HG03039 (cell line): Measurements from ENCODE around the gene OTP.
A peak's percentile ranks its signal among the peaks of the same experiment; 100 is the strongest.

ENCODE experiments used
- ATAC-seq: cut with Tn5 transposase; IDR thresholded peaks from one replicate; pipeline ENCODE4 v1.9.1; 2021; ENCODE audit warnings: mild to moderate bottlenecking, moderate library complexity; ENCODE audit not compliant: unreplicated experiment

OTP gene

DNA sequence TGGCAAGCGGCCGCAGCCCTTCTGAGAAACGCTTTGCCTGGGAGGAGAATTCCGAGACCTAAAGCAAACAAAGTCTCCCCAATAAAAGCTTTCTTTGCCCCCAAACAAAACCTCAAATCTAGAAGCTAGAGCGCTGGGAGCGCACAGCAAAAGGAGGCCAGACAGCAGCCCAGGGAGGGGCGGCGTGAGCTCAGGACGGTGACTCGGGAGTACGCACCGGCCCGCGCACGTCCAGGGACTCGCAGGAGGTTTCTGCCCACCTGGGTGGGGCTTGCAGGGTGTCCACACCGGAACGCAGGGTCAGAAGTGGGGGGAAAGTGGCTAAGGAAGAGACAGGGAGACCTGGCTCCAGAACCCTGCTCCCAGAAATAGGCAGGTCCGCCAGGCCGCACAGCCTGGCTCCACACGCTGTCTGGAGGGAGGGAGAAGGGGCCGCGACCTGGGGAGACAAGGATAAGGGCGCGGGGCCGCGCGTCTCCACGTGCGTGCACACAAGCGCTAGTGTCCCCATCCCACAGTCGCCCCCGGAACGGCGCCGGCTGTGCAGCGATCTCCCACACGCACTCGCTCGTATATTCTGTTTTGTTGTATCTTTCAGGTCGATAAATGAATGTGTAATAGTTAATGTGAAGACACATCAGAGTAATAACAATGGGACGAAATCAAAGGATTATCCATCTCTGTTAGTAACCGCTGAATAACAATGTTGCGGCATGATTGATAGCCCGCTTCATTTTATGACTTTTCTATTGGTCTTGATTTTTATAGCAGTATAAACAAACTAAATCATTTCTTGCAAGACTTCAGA is 2.3 kb upstream of the OTP start:
- ATAC-seq, result no peak

DNA sequence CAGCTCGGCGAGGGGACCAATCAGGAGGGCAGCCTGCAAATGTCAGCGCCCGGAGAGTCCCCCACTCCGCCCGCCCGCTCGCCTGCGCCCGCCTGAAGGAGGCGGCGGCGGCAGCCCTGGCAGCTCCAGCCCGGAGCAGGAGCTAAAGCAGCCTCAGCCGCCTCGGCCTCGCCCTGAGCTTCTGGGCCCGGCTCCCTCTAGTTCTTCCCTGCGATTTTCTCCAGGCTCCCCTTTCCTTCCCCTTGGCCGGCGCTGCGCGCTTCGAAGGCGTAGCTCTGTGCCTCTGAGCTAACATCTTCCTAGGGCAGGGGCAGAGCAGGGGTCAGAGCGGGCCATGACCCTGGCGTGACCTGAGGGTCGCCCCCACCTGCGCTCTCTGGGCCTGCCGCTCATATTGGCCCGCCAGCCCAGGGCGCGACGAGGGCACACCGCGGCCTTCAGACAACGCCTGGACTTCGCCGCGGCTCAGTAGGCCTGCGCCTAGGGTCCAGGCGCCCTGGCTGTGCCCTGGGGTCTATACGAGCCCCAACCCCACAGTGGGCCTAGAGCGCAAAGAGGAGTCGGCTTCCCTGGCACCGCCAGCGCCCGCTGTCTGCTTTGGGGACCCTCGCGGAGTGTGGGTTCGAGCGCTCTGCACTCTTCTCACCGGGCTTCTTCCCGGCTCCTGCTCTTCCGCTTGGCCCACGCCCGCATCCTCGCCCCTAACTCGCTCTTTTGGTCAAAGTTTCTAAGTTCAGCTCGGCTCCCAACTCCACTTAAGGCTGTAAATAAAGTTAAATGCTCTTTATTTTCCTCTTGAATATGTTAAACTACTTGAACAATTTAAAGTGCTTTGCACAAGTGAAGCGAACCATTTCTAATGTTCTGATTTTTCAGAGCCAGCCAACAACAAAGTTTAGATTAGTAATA is 504 bp upstream of the OTP start:
- ATAC-seq, result no peak

DNA sequence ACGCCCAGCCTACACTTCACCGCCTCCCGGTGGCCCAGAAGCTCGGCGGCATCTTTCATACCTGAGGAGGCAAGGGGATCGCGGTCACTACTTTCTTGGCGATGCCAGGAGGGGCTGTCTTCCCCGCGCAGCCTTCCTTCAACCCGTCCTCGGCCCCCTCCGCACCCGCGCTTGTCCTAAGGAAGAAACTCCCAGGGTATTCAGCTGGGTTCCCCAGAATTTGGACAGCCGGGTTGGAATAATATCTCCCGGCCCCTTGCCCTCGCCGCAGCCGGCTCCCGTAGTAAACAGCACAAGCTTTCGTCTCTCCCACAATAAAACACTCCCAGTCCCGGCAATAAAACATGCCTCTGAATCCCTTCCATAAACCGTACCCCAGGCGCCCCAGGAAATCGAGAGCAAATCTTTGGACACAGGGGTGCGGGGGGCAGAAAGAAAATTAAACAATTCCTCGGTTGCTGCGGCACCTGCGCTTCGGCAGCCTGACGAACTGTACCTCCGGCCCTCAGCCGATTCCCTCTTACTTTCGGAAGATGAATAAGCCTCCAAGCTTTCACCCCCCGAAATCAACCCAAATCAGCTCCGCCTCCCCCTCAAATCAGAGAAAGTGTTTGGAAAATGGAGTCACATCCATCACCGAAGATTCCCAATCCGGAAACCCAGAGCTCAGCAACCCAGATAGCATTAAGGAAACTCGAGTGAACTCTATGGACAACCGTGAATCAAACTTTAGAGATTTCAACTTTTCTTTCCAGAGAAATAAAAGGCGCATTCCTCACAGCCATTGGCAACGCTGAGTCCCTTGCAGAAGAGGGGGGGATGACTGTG is 1.1 kb downstream of the OTP start:
- ATAC-seq, result no peak

DNA sequence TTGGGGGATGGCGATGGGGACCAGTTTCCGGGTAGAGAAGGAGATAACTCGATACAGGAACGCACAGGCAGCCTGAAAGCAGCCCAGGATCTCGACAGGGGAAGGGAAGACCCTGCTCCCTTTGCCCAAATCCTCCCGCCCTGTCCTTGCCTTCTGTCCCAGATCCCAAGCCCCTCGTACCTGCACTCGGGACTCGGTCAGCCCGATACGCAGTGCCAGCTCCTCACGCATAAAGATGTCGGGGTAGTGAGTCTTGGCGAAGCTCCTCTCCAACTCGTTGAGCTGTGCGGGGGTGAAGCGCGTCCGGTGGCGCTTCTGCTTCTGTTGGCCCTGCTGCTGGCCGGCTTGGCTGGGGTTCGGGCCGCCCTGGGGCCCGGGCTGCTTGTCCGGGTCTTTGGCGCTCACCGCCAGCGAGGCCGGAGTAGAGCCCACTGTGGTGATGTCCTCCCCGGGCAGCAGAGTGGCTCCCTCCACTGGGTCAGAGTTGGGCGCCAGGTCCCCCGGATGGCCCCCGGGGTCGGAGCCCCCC is 1.8 kb downstream of the OTP start:
- no peak for ATAC-seq

DNA sequence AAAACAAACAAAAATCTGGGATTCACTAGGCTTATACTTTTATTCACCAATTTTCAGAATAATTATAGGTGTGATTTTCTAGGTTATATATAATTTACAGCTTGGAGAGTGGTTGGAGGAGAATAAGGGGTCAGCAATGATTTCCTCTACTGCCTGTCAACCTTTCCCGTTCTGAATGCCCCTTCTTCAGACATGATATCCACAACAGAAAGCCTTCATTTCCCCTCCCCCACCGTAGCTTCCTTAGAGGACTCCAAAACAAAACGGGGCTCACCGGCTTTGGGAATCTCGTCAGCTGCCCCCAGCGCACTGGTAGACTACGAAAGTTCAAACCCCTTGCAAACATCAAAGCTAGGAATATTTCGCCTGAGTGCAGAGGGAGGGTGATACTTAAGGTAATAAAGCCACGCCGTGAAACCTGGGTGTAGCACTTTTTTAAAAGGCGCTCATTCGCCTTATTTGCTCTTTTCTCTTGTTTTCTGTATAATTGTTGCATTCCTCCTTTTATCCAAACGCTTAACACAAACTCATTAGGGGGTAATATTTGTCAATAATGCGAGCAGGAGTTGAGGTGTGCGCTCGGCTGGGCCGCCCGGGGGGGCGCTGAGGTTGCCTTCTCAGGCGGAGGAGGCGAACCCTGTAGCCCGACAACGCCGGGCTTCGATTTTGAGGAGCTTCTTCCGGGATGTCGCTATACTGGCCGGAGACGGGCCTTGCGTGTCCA is 2.4 kb downstream of the OTP start:
- ATAC-seq, result no peak

DNA sequence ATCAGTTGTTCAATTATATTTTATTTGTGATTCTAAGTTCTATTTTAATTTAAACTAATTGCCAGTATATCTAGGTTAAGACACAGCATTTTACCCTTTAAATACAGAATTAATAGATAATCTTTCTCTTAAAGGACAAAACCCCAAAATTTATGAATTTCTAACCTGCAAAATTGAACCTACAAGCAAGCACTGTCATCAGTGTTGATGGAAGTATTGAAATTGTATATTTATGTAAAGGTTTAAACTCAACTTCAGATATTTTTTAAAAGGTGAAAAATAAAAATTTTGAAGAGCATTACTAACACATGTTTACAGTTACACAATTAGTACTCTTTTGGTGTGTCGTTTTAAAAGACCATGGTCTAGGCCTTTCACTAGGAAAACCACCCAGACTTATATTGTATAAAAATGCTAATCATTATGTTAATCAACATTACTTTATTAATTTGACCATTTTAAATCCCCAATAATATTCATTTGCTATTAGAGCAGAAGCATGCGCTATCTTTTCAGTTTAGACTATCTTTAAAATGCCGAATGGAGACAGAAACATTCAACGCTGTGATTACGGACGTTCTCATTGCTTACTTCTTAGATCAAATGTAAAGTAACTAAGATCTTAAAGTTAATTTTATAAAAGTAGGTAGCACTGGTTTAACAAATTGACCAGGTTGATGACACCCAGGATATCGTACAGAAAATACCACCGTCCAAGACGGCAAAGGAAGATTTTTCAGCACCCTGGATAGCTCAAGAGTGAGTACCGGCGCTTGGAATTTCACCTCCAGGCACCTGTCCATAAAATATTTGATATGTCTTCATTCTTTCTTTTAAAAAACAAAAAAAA is 3.2 kb downstream of the OTP start:
- no peak for ATAC-seq

DNA sequence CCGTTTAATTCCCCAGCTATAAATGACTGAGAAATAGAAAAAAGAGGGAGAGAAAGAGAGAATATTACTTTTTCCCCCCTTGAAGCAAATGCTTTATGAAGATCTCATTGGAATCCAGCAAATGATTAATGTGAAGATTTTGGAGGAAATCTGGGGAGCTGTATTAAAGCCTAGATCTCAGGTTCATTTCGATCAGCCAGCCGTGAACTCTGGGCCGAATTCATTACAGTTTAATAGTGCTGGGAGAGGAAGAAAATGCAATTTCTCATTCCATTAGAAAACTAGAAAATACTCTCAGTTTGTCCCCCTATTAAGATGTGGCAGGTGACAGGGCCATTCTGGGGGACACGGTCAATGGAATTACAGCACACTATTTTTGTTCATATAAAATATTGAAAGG is 4.8 kb downstream of the OTP start:
- no peak for ATAC-seq

DNA sequence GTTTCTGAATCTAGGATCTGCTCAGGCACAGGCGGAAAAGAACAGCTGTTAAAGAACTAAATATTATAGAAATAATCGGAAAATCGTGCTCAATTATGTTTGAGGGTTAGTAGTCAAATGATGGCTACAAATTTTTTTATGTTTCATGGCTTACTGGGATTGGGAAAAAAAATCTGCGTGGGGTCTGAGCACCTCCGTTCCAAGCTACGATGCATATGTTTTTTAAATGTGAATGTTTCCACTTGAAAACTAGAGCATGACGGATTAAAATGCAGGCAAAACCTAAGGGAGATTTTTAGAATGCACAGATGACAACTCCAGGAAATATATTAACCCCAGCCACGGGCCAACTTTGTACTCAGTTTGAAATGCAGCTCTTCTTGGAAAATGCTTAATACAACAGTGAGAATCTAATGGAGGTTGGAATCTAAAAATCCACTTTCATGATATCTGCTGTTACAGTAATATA is 5.3 kb downstream of the OTP start:
- ATAC-seq, result no peak

DNA sequence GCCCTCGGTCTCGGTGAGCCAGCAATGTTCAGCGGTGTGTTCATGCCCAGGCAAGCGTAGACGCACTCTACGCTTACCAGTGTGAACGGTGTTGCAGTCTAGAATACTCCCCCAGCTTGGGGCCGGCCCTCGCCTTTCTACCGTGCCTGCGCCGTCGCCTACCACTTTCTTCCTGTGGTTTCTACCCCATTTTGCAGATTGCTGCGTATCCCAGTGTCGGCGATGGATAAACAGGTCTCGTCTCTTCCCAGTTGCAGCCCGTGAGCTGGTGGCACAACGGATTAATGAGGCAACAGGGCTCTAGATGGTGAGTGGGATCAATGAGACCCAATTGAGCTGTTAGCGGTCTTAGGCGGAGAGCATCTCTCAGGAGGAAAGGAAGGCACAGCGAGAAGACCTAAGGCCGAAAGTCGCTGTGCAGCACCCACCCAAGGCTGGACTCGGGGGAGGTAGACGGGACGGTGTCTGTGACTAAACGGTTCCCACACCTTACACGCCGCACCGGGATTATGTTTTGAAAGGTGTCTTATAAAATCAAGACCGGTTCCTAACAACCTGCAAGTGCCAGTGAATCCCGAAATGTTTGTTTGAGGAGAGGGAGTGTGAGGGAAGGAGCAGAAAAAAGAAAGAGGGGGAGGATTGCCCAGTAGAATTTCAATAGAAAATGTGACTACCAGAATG is 5.8 kb downstream of the OTP start:
- ATAC-seq, result no peak

DNA sequence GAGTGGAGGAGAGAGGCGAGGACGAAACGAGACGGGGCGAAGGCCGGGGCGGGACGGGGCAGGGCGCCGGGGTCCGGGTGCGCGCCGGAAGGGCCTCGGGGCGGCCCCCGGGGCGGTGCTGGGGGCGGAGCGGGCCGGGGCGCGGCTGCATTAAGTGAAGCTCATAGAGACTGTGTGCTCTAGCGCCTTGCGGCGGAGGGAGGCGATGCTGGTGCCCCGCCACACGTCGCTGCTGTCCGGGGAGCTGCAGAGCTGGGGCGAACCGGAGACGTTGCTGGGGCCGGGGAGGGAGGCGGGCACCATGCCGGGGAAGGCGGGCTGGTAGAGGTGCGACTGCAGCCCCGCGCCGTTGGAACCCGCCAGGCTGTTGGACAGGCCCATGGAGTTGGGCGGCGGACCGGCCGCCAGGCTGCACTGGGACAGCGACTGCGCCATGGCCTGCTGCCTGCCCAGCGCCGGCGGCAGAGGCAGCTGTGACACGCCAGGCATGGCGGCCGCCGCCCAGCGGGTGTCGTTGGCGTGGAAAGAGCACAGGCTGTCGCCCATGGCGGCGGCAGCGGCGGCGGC is 8.3 kb downstream of the OTP start:
- ATAC-seq, result peak; percentile 77

DNA sequence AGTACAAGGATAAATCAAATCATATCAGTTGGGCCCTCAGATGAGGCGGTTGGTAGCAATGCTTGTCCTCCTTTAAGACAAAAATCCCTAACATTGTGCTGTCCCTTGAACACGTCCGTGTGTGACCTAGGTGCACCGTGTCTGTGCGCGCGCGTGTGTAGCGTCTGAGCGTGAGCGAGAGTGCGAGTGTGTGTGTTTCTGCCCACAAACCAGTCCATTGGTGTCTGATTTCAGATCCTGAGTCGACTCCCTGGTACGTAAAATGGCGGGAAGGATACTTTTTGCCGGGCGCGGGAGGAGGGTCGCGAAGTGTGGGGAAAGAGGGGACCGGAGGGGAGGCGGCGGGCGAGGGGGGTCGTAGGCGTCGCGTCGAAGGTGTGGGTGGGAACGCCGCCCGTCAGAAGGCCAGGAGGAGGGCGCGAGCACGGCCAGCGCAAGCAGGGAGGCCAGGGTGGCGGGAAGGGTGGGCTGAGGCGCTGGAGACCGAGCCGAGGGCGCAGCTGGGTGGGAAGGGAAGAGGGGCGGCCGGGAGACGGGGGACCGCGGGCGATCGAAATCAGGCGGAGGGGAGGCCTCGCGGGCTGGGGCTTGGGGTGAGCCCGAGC is 8.9 kb downstream of the OTP start:
- ATAC-seq, result no peak

DNA sequence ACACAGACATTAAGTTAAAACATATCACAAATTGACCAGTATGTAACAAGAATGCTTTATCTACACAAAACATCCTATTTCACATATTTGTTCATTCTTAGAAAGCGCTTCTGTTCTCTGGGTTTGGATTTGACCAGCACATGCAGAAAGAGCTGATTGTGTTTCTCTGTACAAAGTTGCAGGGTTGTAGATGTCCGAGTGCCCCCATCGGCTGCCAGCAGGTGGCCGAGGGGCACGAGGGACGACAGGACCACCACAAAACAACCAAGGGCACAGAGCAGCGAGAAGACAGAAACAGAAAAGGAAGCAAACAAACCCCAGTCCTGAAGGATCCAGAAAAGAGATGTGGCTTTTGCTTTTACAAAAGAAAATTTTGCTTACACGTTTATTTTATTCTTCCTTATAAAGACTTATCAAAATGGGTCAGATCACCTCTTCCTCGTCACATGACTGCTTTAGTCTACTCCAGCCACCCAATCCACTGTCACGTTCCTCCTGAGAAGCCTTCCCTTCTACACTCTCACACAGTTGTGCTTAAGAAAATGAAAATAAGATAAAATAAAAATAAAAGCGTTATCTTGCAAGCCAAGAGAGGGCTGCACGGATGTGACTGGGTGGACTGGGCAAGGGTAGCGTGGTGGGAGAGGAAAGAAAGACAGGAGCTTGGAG is 9.5 kb downstream of the OTP start:
- ATAC-seq, result no peak

DNA sequence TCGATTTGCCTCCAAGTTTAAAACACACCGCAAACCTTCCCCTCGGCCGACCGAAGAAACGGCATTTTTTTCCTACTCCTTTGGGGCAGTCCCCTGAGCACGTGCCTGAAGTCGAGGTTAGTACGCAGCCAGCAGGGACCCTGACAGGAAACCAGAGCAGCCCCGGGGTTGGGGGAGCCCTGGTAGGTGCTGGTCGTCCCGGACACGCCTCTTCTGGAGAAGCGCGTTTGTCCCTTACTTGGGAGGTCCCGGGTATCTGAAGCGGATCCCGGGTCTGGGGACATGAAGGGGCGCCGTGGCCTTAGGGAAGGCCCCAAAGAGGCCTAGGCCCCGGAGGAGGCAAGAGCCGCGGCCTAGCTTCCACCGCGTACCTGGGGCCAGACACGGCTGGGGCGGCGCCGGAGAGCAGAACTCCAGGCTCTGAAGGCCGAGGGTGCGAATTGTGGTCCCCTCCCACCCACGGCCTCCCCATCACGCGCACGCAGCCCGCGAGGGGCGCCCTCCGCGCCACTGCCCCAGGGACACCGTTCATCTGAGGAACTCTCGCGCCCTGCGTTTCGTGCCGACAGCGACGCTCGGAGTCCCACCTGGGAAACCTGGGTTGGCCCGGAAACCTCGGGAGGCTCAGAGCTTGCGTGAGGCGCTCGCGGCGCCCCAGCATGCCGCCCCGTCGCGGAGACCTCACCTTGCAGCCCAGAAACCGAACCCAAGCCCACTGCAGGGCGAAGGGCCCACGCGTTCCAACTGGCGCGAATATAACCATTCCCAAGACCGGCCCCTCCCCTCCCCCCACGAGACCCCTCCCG is 10.4 kb downstream of the OTP start:
- ATAC-seq, result no peak

DNA sequence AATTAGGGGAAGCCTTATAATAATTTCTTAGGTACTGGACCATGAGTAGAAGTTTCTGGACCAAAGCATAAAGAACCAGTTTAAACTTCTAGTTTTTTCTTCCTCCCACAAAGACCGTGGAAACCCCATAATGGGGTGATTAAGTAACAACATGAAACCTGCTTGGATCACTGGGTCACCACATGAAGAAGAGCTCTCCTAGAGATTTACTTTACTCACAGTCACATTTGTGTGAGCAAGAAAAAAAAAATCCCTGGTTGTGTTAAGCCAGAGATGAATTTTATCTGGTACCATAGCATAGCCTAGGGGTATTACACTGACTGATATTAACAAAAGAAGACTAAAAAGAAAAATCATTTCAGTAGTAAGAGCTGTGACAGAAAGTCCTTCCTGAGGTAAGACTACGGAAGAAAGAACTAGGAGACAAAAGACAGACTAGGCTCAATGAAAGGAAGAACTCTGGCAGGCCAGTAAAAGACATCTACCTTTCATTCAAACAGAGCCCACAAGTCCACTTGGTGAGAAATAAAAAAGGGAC is 15.2 kb downstream of the OTP start:
- no peak for ATAC-seq

DNA sequence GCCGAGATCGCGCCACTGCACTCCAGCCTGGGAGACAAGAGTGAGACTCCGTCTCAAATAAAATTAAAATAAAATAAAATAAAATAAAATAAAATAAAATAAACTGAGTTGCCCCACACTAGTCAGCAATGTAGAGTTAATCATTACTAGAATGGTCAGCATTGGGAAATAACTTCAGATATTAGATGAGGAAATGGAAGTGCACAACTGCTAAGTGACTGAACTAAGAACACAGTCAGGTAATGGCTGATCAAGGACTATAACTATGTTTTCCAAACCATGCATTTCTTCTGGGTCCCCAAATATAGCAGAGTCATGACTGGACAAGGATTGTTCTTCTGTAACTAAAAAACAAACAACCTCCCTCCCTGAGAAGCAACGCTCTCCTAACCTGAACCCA is 17.1 kb downstream of the OTP start:
- no peak for ATAC-seq

DNA sequence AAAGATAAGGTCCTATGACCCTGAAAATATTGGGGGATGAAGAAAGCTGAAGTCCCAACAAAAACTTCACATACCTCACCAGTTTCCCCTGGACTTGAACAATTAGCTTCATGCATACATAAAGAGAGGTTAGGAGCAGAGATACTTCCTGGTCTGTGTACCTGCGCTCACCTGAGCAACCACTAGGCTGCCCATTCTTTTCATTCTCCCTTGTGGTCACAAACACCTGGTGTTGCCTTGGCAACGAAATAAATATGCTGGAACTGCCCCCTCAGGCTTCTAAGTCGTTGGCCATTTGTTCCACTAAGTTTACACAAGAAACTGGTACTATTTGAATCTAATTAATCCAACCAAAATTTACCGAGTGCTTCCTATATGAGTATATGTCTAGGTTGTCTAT is 18.1 kb downstream of the OTP start:
- ATAC-seq, result no peak
